ENCODE results near the gene ILDR2. TPM values are rescaled to one million over a fixed set of nuclear protein-coding genes. Genes with fewer than 3 reads are reported as not detected.

ILDR2 gene
- total and polyA plus RNA-seq, 3 donors from 2014 or later: 36.8 to 217 (median 172) TPM

DNA sequence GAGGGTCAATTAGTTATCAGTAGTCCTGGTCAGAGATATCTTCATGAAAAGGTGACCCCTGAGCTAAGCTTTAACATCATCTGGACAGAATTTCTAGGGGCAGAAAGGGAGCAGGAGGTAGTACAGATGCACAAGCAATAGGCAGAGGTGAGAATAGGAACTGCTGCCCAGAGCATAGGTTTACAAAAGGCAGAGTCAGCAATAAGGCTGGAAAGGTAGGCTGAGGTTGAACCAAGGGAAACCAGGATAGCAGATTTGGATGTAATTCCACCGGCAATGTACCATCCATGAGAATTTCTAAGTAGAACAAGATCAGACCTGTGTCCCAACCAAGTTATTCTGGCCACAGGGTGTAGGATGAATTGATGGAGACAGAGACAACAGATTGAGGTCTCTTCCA lies 6.2 kb upstream of the ILDR2 start:
- Histone ChIP-seq H3K36me3 (ENCODE audit: low read depth, missing control alignments) (no peaks in the 10 kb centered on the region), H3K9me3 (no peaks in the 10 kb centered on the region), H3K4me1 (no peaks in the 10 kb centered on the region), H3K4me3 (no peak overlapping the region), H3K27me3 (no peaks in the 10 kb centered on the region), H3K27ac (no peak overlapping the region)
- WGBS, 2 donors: 88 to 91% methylated on average over 1 of the region's 1 CpG
- DNase-seq: no peak
- TF ChIP-seq, protein P1, sequence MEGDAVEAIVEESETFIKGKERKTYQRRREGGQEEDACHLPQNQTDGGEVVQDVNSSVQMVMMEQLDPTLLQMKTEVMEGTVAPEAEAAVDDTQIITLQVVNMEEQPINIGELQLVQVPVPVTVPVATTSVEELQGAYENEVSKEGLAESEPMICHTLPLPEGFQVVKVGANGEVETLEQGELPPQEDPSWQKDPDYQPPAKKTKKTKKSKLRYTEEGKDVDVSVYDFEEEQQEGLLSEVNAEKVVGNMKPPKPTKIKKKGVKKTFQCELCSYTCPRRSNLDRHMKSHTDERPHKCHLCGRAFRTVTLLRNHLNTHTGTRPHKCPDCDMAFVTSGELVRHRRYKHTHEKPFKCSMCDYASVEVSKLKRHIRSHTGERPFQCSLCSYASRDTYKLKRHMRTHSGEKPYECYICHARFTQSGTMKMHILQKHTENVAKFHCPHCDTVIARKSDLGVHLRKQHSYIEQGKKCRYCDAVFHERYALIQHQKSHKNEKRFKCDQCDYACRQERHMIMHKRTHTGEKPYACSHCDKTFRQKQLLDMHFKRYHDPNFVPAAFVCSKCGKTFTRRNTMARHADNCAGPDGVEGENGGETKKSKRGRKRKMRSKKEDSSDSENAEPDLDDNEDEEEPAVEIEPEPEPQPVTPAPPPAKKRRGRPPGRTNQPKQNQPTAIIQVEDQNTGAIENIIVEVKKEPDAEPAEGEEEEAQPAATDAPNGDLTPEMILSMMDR (IDR thresholded peaks at IDR 0.05): no peak
- TF ChIP-seq POLR2A (IDR thresholded peaks at IDR 0.05): no peak
- intact Hi-C loops (cut with DNase I; ENCODE audit: low total_unique reads): no loop called here

DNA sequence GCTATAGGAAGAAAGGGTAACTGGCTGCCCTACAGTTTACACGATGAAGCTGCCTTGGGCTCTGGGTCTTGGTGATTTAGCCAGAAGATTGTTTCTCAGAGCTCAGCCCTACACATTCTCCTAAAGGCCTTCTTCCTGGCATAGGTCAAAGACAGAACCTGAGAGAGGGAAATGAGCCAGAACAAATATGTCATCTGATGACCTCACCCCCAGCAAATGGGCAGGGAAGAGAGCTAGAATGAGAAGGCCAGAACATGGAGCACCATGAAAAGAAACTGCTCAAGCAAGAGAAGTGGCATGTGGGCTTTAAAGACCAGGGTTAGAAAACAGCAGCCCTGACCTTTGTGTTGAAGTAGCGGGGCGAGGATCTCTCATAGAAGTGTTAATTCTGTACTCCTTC lies 5.5 kb upstream of the ILDR2 start:
- Histone ChIP-seq H3K9me3 (no peaks in the 10 kb centered on the region), H3K27me3 (no peaks in the 10 kb centered on the region), H3K4me1 (no peaks in the 10 kb centered on the region), H3K27ac (no peak overlapping the region), H3K4me3 (no peak overlapping the region), H3K36me3 (ENCODE audit: low read depth, missing control alignments) (no peaks in the 10 kb centered on the region)
- TF ChIP-seq, protein P1 (IDR thresholded peaks at IDR 0.05): no peak
- TF ChIP-seq POLR2A (IDR thresholded peaks at IDR 0.05): no peak
- DNase-seq: no peak
- WGBS, 2 donors: 75 to 87% methylated on average over 3 of the region's 3 CpGs
- intact Hi-C loops (cut with DNase I; ENCODE audit: low total_unique reads): no loop called here

DNA sequence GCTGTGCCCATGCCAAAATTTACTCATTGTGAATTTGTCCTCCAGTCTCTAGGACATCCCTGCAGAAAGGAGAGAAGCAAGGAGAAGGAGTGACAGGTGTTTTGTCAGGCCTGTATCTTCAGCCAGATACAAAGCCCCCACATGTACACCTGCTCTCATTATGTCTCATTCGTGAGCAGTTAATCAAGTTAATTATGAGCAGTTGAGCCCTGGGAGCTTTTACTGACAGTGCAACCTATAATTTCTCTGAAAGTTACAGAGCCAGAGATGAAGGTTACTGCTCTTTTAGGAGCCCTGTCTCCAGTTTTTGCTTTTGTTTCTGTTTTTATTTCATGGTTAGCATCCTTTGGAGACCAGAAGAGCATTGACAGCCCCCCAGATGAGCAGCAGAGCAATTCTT lies 5.0 kb upstream of the ILDR2 start:
- Histone ChIP-seq H3K9me3 (no peaks in the 10 kb centered on the region), H3K27ac (no peak overlapping the region), H3K4me3 (no peak overlapping the region), H3K36me3 (ENCODE audit: low read depth, missing control alignments) (no peaks in the 10 kb centered on the region), H3K27me3 (no peaks in the 10 kb centered on the region), H3K4me1 (no peaks in the 10 kb centered on the region)
- WGBS, 2 donors: 50 to 76% methylated on average over 1 of the region's 1 CpG
- TF ChIP-seq POLR2A (IDR thresholded peaks at IDR 0.05): no peak
- TF ChIP-seq, protein P1 (IDR thresholded peaks at IDR 0.05): no peak
- DNase-seq: no peak
- intact Hi-C loops (cut with DNase I; ENCODE audit: low total_unique reads): no loop called here

DNA sequence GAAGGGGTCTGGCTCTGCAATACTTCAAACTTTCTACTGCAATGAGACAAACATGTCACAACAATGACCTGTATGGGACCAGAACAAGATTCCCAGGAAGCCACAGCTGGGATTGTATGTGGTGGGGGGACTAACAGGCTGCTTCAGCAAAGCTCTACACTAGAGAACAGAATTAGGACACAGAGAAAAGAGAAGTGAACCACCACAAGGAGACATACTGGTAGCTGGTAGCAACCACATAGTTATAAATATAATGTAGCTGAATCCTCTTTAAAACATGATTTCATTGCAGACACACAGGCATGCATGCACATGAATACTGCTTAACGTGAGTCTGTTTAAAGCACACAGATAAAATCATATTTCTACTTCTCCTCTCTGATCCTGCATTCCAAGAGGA lies 3.5 kb upstream of the ILDR2 start:
- 48 to 57% methylated on average over 1 of the region's 1 CpG for WGBS, 2 donors
- DNase-seq: no peak
- no peaks in the 10 kb centered on the region for H3K36me3 ChIP-seq (ENCODE audit: low read depth, missing control alignments)
- H3K4me1 ChIP-seq: peaks cover 7% of the 10 kb centered on the region
- no peaks in the 10 kb centered on the region for H3K9me3 ChIP-seq
- TF ChIP-seq POLR2A (IDR thresholded peaks at IDR 0.05): no peak
- TF ChIP-seq, protein P1 (IDR thresholded peaks at IDR 0.05): no peak
- H3K27ac ChIP-seq: no peak overlapping the region
- intact Hi-C loops (cut with DNase I; ENCODE audit: low total_unique reads): no loop called here
- H3K27me3 ChIP-seq: no peaks in the 10 kb centered on the region
- no peak overlapping the region for H3K4me3 ChIP-seq

DNA sequence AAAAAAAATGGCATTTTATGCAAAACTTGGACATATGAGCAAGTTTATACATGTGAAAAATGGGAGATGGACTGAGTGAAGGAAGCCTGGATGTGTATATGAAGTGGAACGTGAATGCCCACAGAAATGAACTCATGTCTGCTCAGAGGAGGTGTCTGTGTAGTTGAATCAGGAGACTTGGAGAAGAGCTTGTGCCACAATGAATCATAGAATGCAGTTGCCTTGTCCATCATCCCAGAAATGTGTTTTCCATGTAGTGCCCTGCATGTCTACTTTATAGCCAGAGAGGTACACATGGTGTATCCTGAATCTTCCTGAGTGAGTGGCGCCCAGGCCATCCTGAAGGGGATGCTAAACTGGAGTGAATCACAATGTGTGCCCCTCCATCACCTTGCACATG lies 2.6 kb upstream of the ILDR2 start:
- 88 to 93% methylated on average over 2 of the region's 2 CpGs for WGBS, 2 donors

More for the DNA sequence above, 2.6 kb upstream of the ILDR2 start:
- Histone ChIP-seq H3K9me3 (no peaks in the 10 kb centered on the region), H3K36me3 (ENCODE audit: low read depth, missing control alignments) (no peaks in the 10 kb centered on the region), H3K27me3 (no peaks in the 10 kb centered on the region), H3K27ac (no peak overlapping the region), H3K4me3 (no peak overlapping the region), H3K4me1 (peaks cover 7% of the 10 kb centered on the region)
- intact Hi-C loops (cut with DNase I; ENCODE audit: low total_unique reads): no loop called here
- no peak for DNase-seq
- TF ChIP-seq POLR2A (IDR thresholded peaks at IDR 0.05): no peak
- TF ChIP-seq, protein P1 (IDR thresholded peaks at IDR 0.05): no peak
